Fibroblast of mammary gland (primary cell): Measurements from ENCODE around the gene PLEKHH2.
"Not testable (repeated sequence)": the region's sequence is repeated elsewhere in the genome, so short reads cannot be mapped to it uniquely, and the experiment has no call there.

Experiments
- DNase-seq: peaks from one replicate; pipeline ENCODE4 v3.0.0-alpha.2; 2010; ENCODE audit warnings: low read depth
- H3K4me3 ChIP-seq: 2 replicates; pipeline ENCODE4 v1.5.1; 2011; ENCODE audit warnings: low read depth, mild to moderate bottlenecking, low read length, moderate library complexity; ENCODE audit not compliant: control insufficient read depth
- CTCF ChIP-seq: conservative IDR thresholded peaks from 2 replicates; pipeline ENCODE4 v1.5.1; 2011; ENCODE audit warnings: low read depth, low read length, inconsistent platforms; ENCODE audit not compliant: control insufficient read depth, insufficient read depth

PLEKHH2 gene

GRCh38 chr2:43637030-43637803 is at the start of gene PLEKHH2:
Gene PLEKHH2 (plus strand): TSS chr2:43637260. CDS start chr2:43644674, 7,414 bp downstream.
- H3K4me3 ChIP-seq = peak within 1 kb of the TSS; percentile 66
- peak; percentile 84 for DNase-seq
- TF ChIP-seq CTCF = no peak

GRCh38 chr2:43592443-43592842 is 44.6 kb upstream of the PLEKHH2 start:
- H3K4me3 ChIP-seq = no peak overlapping the region
- TF ChIP-seq CTCF = peak; percentile 8
- peak; percentile 23 for DNase-seq

- no peak overlapping the region for H3K4me3 ChIP-seq
- no peak for DNase-seq
- TF ChIP-seq CTCF = no peak
These were observed 43.8 kb upstream of the PLEKHH2 start for GRCh38 chr2:43593254-43593653.

GRCh38 chr2:43594875-43595274 is 42.2 kb upstream of the PLEKHH2 start:
- no peak for DNase-seq
- peak overlapping the region; percentile 99 for H3K4me3 ChIP-seq
- no peak for TF ChIP-seq CTCF

- DNase-seq = peak; percentile 100
- H3K4me3 ChIP-seq = peak within 1 kb of the TSS; percentile 99
- TF ChIP-seq CTCF = no peak
These were observed 41.3 kb upstream of the PLEKHH2 start, which contains the start of gene THADA for GRCh38 chr2:43595603-43596412. Gene THADA (minus strand): TSS chr2:43596038. CDS start chr2:43592392, 3,646 bp downstream.

- H3K4me3 ChIP-seq = not testable (repeated sequence)
These were observed 36.5 kb upstream of the PLEKHH2 start for GRCh38 chr2:43600596-43600995.

GRCh38 chr2:43604674-43605073 is 32.4 kb upstream of the PLEKHH2 start:
- no peak for TF ChIP-seq CTCF
- DNase-seq = no peak
- no peak overlapping the region for H3K4me3 ChIP-seq

More at GRCh38 chr2:43600596-43600995, 36.5 kb upstream of the PLEKHH2 start:
- DNase-seq = not testable (repeated sequence)
